Activated CD4-positive, CD25-positive, alpha-beta regulatory T cell treated with anti-CD3 and anti-CD28 coated beads, Interleukin-2, amount 50 U/mL, for 72 hours (primary cell): ENCODE results near the gene S1PR3.

Experiments
- DNase-seq: peaks from one replicate; pipeline ENCODE4 v3.0.0; 2021

Gene S1PR3

GRCh38 chr9:89039664-89040063 is 48.4 kb downstream of the S1PR3 start:
- no peak for DNase-seq

DNA sequence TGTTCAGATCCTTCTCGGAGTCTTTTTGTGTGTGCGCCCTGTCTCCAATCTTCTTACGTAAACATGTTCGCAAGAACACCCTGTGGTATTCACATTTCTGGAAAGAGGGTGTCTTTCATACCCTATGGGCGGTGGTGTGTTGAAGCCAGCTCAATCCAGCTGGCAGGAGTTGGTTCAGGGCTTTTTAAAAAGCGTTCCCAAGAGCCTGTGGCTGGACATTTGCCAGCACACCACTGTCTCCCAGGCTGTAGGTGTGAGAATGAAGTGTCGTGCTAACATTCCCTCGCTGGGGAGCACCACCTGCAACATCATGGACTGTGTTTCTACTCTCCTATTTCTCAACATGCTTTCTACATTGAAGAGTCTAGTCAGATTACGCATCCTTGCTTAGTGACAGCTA is 51.7 kb downstream of the S1PR3 start:
- DNase-seq, result no peak

GRCh38 chr9:89044104-89044503 is 52.8 kb downstream of the S1PR3 start:
- no peak for DNase-seq

DNA sequence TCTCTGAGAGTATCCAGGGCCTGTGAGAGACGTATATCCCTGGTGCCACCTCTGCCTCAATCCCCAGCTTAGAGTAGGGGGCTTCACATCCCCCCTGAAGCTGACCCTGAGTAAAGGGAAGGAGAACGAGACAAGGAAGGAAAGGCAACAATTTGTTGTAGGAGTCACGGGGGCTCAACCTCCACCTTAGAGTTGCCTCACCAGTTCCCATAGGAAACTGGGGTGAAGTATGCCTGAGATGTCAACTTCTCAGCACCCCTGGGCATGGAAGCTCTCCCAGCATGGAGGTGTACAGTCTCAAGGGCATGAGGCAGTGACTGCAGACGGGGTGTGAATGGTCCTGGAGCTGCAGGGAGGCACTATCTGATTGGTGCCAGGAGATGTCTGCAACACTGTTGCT is 53.6 kb downstream of the S1PR3 start:
- DNase-seq, result no peak

DNA sequence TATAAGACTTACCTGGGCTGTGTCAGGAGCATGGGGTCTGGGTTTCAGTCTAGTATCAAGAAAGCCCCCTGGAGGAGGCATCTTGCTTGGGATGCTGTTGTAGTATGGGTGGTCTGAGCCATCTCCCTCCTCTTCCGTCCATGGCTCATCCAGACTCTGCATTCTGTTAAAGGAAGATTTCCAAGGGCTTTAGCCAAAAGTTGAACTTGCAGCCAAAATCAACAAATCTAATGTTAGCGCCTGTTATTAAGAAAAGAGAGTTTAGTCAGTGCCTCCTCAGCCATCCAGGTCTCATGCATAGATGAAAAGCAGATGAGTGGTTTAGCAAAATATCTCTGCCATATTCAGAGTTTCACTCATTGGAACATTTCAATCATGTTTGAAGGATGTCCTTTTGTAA is 55.6 kb downstream of the S1PR3 start:
- no peak for DNase-seq

DNA sequence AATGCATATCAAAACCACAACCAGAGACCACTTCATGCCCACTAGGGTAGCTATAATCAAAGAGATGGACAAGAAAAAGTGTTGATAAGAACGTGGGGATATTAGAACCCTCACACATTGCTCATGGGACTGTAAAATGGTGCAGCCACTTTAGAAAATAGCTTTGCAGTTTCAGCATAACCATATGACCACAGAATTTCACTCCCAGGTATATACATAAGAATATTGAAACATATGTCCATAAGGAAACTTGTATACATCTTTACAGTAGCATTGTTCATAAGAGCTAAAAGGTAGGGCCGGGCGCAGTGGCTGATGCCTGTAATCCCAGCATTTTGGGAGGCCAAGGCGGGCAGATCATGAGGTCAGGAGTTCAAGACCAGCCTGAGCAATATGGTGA is 56.4 kb downstream of the S1PR3 start:
- no peak for DNase-seq

DNA sequence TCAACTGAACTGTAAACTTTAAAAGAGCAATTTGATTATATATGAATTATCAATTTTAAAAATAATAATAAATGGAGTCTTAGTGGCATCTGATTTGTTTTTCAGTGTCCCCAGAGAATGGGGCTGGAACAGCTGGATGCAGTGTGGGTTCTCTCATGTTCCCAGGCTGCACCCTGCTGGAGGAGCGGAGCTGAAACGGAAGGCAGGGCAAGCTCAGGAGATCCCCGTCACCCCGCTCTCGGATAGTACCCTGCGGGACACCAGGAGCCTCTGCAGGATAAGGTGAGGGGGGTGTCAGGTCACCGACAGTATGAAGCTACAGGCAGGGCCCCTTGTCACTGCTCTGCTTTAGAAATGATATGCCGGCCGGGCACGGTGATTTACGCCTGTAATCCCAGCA is 57.3 kb downstream of the S1PR3 start:
- DNase-seq, result no peak

DNA sequence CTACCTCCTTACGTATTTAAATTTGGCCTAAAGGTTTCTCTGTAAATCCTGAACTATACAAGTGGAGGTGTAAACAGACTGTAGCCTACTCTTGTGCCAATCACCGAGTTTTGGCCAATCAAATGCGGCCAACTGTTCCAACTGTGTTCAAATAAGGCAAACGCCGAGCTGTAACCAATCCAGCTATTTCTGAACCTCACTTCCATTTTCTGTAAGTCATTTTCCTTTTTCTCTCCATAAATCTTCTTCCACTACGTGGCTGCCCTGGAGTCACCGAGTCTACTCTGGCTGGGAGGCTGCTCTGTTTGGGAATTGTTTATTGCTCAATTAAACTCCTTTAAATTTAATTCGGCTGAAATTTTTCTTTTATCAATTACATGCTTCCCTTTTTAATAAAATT is 58.4 kb downstream of the S1PR3 start:
- DNase-seq, result no peak

DNA sequence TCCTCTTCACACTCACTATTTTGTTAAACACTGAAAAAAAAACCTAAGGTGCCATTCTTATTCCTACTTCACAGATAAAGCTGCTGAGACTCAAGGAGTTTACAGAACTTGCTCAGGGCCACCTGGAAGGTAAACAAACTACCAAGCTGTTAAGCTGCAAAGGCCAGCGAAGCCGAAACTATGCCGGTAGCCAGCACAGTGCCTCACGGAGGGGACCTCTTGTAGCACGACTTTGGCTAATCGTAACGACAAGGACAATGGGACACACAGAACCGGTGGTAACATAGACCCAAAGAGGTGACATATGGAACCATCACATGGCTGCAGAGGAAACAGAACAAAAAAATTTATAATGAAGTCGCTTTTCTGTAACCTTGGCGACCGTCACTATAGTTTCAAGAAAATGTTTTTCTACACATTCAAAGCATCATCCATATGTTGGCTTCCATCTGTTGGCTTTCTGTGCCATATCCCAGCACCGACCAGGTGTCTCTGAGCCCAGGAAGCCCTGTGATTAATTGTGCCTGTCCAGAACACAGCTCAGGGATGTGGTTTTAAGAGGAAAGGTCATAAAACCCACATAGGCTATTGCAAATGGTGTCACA is 60.3 kb downstream of the S1PR3 start:
- no peak for DNase-seq

GRCh38 chr9:89052470-89053097 is 61.3 kb downstream of the S1PR3 start:
- DNase-seq, result no peak

DNA sequence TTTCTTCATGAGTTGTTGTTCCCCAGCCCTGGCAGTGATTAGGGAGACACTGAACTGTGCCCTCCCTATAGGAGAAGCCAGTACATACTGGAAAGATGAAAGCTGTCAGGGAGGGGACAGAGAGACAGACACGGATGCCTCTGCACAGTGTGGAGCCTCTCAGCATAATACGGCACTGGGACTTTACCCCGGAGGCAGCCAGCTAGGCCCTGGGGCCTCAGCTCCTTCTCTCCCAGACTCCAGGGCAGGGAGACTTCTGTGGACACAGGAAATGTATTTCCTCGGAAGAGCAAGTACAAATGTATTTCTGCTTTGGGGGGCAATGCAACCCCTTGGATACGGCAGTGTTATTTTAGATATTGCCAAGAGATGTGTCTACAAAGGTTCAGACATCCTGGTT is 62.0 kb downstream of the S1PR3 start:
- no peak for DNase-seq
